Effector memory CD8-positive, alpha-beta T cell (primary cell): ENCODE results near the gene TEX22.

Experiments used
- ATAC-seq: fragments of 150-1000 bp; cut with Tn5 transposase; replicated peaks from 2 replicates; pipeline ENCODE4 v1.10.0; 2021; ENCODE audit warnings: mild to moderate bottlenecking, moderate library complexity
- DNase-seq, 3 experiments: peaks; one replicate each; pipeline ENCODE4 v3.0.0; 2021
- H3K27ac Mint-ChIP-seq, 2 donors: one replicate each; pipeline ENCODE4 v1.8.0; 2022; ENCODE audit warnings: mild to moderate bottlenecking in 2 of 2, mixed read lengths in 2 of 2, moderate library complexity in 2 of 2
- H3K27me3 Mint-ChIP-seq, 2 donors: one replicate each; pipeline ENCODE4 v1.8.0; 2022; ENCODE audit warnings: mixed read lengths in 2 of 2
- H3K36me3 Mint-ChIP-seq: one replicate; pipeline ENCODE4 v1.8.0; 2022; ENCODE audit warnings: mild to moderate bottlenecking, moderate library complexity, mixed read lengths; ENCODE audit not compliant: insufficient read depth
- H3K4me1 Mint-ChIP-seq, 2 donors: one replicate each; pipeline ENCODE4 v1.8.0; 2022; ENCODE audit warnings: low read depth in 2 of 2, mixed read lengths in 2 of 2
- H3K4me3 Mint-ChIP-seq, 2 donors: one replicate each; pipeline ENCODE4 v1.8.0; 2022; ENCODE audit warnings: mild to moderate bottlenecking in 2 of 2, mixed read lengths in 2 of 2, moderate library complexity in 2 of 2
- H3K9me3 Mint-ChIP-seq, 2 donors: one replicate each; pipeline ENCODE4 v1.8.0; 2022; ENCODE audit warnings: mixed read lengths in 2 of 2

The TEX22 gene

GRCh38 chr14:105455766-105456660, 57.7 kb downstream of the TEX22 start:
- no peaks in the 10 kb centered on the region for H3K27me3 Mint-ChIP-seq
- peaks cover 0 to 4% of the 10 kb centered on the region in 2 donors for H3K4me1 Mint-ChIP-seq
- no peak for ATAC-seq
- no peaks in the 10 kb centered on the region for H3K9me3 Mint-ChIP-seq
- H3K4me3 Mint-ChIP-seq: no peak overlapping the region
- peaks cover 10% of the 10 kb centered on the region for H3K36me3 Mint-ChIP-seq
- peak overlapping the region; percentile 15 to 73 for H3K27ac Mint-ChIP-seq
- DNase-seq: no peak

GRCh38 chr14:105456736-105457617, 58.6 kb downstream of the TEX22 start:
- no peak overlapping the region for H3K4me3 Mint-ChIP-seq
- peaks cover 7% of the 10 kb centered on the region for H3K36me3 Mint-ChIP-seq
- no peak overlapping the region for H3K27ac Mint-ChIP-seq
- H3K27me3 Mint-ChIP-seq: no peaks in the 10 kb centered on the region
- peaks cover 0 to 4% of the 10 kb centered on the region in 2 donors for H3K4me1 Mint-ChIP-seq
- no peak for DNase-seq
- no peaks in the 10 kb centered on the region for H3K9me3 Mint-ChIP-seq
- no peak for ATAC-seq

- DNase-seq (no peak), ATAC-seq (no peak)
- Mint-ChIP-seq H3K9me3 (no peaks in the 10 kb centered on the region), H3K4me3 (no peak overlapping the region), H3K27ac (no peak overlapping the region), H3K4me1 (peaks cover 0 to 4% of the 10 kb centered on the region in 2 donors), H3K36me3 (peaks cover 7% of the 10 kb centered on the region), H3K27me3 (no peaks in the 10 kb centered on the region)
Observed at GRCh38 chr14:105458010-105458409, 59.7 kb downstream of the TEX22 start.

GRCh38 chr14:105458571-105458970, 60.2 kb downstream of the TEX22 start:
- no peaks in the 10 kb centered on the region for H3K27me3 Mint-ChIP-seq
- H3K27ac Mint-ChIP-seq: no peak overlapping the region
- no peak overlapping the region for H3K4me3 Mint-ChIP-seq
- DNase-seq (no peak), ATAC-seq (no peak)
- peaks cover 9% of the 10 kb centered on the region for H3K36me3 Mint-ChIP-seq
- H3K9me3 Mint-ChIP-seq: no peaks in the 10 kb centered on the region
- H3K4me1 Mint-ChIP-seq: peaks cover 0 to 4% of the 10 kb centered on the region in 2 donors

- peaks cover 2% of the 10 kb centered on the region for H3K36me3 Mint-ChIP-seq
- peaks cover 0 to 4% of the 10 kb centered on the region in 2 donors for H3K4me1 Mint-ChIP-seq
- no peak overlapping the region for H3K27ac Mint-ChIP-seq
- ATAC-seq: no peak
- no peaks in the 10 kb centered on the region for H3K9me3 Mint-ChIP-seq
- no peak overlapping the region for H3K4me3 Mint-ChIP-seq
- H3K27me3 Mint-ChIP-seq: no peaks in the 10 kb centered on the region
- DNase-seq: no peak
Observed at GRCh38 chr14:105460116-105460515, 61.8 kb downstream of the TEX22 start.

- Mint-ChIP-seq H3K27ac (no peak overlapping the region), H3K36me3 (peaks cover 2% of the 10 kb centered on the region), H3K27me3 (no peaks in the 10 kb centered on the region), H3K4me1 (peaks cover 0 to under 1% of the 10 kb centered on the region in 2 donors), H3K9me3 (no peaks in the 10 kb centered on the region), H3K4me3 (no peak overlapping the region)
- DNase-seq: no peak
- no peak for ATAC-seq
Observed at GRCh38 chr14:105460616-105461015, 62.3 kb downstream of the TEX22 start.

- Mint-ChIP-seq H3K27ac (no peak overlapping the region), H3K4me3 (no peak overlapping the region)
Observed at GRCh38 chr14:105461903-105462302, 63.6 kb downstream of the TEX22 start.

More at GRCh38 chr14:105461903-105462302, 63.6 kb downstream of the TEX22 start:
- ATAC-seq (no peak), DNase-seq (no peak)
- Mint-ChIP-seq H3K36me3 (peaks cover 5% of the 10 kb centered on the region), H3K27me3 (no peaks in the 10 kb centered on the region), H3K4me1 (no peaks in the 10 kb centered on the region), H3K9me3 (no peaks in the 10 kb centered on the region)
